Hepatocyte (in vitro differentiated cells): ENCODE measurements around the gene ATPAF1.

ENCODE experiments used
- EZH2 ChIP-seq: fragments of 200-600 bp; sonication (generic); IDR thresholded peaks from 2 replicates; pipeline ENCODE4 v1.6.1; 2016; ENCODE audit warnings: antibody characterized with exemption, mild to moderate bottlenecking, borderline replicate concordance
- TF ChIP-seq, protein P1 (sequence below): fragments of 200-600 bp; sonication (generic); IDR thresholded peaks from 2 replicates; pipeline ENCODE4 v1.5.1; 2016; ENCODE audit warnings: antibody characterized with exemption, mild to moderate bottlenecking; ENCODE audit not compliant: poor library complexity

DNA sequence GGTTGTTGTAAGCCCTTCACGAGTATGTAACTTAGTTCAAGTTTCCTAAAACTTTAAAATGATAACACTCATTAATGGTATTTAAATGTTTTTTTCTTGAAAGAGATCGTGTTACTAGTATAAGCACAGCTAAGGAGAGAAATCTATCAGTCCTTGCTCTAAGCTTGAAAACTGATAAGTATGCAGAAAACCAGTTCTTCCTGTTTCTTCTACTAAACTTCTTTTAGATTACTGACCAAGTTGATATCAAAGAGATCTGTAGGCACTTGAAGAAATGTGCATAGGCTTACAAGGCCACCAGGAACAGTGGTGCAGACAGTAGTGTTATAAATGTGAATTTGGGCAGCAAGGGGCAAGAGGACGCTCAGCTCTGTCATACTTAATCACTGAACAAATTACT lies 46.8 kb upstream of the ATPAF1 start:
- TF ChIP-seq, protein P1, sequence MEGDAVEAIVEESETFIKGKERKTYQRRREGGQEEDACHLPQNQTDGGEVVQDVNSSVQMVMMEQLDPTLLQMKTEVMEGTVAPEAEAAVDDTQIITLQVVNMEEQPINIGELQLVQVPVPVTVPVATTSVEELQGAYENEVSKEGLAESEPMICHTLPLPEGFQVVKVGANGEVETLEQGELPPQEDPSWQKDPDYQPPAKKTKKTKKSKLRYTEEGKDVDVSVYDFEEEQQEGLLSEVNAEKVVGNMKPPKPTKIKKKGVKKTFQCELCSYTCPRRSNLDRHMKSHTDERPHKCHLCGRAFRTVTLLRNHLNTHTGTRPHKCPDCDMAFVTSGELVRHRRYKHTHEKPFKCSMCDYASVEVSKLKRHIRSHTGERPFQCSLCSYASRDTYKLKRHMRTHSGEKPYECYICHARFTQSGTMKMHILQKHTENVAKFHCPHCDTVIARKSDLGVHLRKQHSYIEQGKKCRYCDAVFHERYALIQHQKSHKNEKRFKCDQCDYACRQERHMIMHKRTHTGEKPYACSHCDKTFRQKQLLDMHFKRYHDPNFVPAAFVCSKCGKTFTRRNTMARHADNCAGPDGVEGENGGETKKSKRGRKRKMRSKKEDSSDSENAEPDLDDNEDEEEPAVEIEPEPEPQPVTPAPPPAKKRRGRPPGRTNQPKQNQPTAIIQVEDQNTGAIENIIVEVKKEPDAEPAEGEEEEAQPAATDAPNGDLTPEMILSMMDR: no peak
- no peak for TF ChIP-seq EZH2
